GM12891 (cell line): ENCODE results near the gene TMEM237.

Experiments
- PAX5 ChIP-seq: IDR thresholded peaks from 2 replicates; pipeline ENCODE4 v1.6.1; 2011; ENCODE audit warnings: low read length, moderate library complexity, mild to moderate bottlenecking; ENCODE audit not compliant: insufficient read depth, severe bottlenecking
- POLR2A ChIP-seq: IDR thresholded peaks from 2 replicates; pipeline ENCODE4 v1.6.1; 2011; ENCODE audit warnings: low read depth, low read length, control low read depth
- POLR2AphosphoS5 ChIP-seq: IDR thresholded peaks from 2 replicates; pipeline ENCODE4 v1.6.1; 2011; ENCODE audit warnings: low read depth, low read length, control low read depth
- POU2F2 ChIP-seq: IDR thresholded peaks from 2 replicates; pipeline ENCODE4 v1.6.1; 2011; ENCODE audit warnings: low read depth, mild to moderate bottlenecking, control low read depth, low read length, moderate library complexity
- SPI1 ChIP-seq: IDR thresholded peaks from 2 replicates; pipeline ENCODE4 v1.6.1; 2011; ENCODE audit warnings: low read depth, low read length, control low read depth
- TAF1 ChIP-seq: IDR thresholded peaks from 2 replicates; pipeline ENCODE4 v1.6.1; 2011; ENCODE audit warnings: low read depth, low read length, control low read depth

- TF ChIP-seq POLR2A (no peak), TAF1 (no peak), POLR2AphosphoS5 (no peak), PAX5 (no peak), POU2F2 (no peak), SPI1 (no peak)
These were observed 37.4 kb upstream of the TMEM237 start for GRCh38 chr2:201680743-201681142.
